ENCODE data around the gene ADCY7.

Gene ADCY7

DNA sequence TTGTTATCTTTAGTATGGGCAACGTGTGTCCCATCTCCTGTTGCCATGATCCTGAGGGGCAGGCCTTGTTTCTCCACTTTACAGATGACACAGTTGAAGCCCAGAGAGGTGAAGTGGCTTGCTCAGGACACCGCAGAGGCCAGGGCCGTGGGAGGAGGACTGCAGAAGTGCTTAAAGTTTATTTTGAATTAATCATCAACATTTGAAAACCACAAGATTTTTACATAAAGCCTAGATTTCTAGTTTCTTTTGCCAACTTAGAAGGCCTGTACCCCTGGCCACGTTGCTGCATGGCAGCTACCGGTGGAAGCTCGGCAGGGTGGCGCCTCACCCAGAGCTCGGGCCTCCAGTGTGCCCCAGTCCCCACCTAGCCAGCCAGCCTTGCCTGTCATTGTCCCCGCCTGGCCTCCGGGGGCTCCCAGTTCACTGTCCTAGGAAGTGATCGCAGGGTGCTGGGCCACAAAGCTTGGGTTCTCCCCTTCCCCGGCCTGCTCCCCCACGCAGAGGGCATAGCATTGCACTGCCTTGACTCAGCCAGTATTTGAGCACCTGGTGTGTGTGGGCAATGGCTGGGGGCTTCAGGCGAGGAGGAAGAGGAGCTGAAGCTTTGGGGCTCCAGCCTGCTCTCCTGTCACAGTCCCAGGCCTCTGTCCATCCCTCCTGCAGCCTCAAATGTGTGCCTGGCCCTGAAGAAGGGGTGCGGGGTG, 14.8 kb upstream of the ADCY7 start (continued):
- no peak for TF ChIP-seq ARNTL (CRISPR knock-in tag; IDR thresholded peaks at IDR 0.05; ENCODE audit: borderline replicate concordance, low read depth)
- no peak for TF ChIP-seq ZFP30 (CRISPR knock-in tag; IDR thresholded peaks at IDR 0.05)
- no peak for TF ChIP-seq ZFP3 (CRISPR knock-in tag; IDR thresholded peaks at IDR 0.05)

DNA sequence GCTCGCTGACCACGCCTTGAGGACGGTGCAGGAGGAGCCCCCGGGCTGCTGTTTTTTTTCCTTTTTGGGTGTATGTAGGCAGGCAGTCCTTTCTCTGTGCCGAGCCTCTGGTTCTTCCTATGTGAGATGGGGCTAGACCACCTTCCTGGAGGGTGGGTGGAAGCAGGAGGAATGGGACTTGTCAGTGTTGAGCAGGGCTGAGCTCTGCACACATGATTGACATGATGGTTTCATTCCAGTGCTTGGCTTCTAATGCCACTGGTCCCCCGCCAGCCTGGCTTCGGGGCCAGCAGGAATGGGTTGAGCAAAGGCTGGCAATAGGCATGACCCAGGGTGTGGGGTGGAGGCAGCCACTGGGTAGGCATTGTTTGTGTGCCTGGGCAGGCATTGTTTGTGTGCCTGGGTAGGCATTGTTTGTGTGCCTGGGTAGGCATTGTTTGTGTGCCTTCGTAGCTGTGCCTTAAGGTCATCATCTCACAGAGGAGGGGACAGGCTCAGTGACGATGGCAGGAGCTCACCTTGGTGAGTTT, 14.2 kb upstream of the ADCY7 start:
- TF ChIP-seq, protein P1, sequence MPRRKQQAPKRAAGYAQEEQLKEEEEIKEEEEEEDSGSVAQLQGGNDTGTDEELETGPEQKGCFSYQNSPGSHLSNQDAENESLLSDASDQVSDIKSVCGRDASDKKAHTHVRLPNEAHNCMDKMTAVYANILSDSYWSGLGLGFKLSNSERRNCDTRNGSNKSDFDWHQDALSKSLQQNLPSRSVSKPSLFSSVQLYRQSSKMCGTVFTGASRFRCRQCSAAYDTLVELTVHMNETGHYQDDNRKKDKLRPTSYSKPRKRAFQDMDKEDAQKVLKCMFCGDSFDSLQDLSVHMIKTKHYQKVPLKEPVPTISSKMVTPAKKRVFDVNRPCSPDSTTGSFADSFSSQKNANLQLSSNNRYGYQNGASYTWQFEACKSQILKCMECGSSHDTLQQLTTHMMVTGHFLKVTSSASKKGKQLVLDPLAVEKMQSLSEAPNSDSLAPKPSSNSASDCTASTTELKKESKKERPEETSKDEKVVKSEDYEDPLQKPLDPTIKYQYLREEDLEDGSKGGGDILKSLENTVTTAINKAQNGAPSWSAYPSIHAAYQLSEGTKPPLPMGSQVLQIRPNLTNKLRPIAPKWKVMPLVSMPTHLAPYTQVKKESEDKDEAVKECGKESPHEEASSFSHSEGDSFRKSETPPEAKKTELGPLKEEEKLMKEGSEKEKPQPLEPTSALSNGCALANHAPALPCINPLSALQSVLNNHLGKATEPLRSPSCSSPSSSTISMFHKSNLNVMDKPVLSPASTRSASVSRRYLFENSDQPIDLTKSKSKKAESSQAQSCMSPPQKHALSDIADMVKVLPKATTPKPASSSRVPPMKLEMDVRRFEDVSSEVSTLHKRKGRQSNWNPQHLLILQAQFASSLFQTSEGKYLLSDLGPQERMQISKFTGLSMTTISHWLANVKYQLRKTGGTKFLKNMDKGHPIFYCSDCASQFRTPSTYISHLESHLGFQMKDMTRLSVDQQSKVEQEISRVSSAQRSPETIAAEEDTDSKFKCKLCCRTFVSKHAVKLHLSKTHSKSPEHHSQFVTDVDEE (CRISPR knock-in tag; IDR thresholded peaks at IDR 0.05): no peak
- TF ChIP-seq ZNF565 (CRISPR knock-in tag; conservative IDR thresholded peaks at IDR 0.05; ENCODE audit: low read depth): no peak
- TF ChIP-seq, protein P2, sequence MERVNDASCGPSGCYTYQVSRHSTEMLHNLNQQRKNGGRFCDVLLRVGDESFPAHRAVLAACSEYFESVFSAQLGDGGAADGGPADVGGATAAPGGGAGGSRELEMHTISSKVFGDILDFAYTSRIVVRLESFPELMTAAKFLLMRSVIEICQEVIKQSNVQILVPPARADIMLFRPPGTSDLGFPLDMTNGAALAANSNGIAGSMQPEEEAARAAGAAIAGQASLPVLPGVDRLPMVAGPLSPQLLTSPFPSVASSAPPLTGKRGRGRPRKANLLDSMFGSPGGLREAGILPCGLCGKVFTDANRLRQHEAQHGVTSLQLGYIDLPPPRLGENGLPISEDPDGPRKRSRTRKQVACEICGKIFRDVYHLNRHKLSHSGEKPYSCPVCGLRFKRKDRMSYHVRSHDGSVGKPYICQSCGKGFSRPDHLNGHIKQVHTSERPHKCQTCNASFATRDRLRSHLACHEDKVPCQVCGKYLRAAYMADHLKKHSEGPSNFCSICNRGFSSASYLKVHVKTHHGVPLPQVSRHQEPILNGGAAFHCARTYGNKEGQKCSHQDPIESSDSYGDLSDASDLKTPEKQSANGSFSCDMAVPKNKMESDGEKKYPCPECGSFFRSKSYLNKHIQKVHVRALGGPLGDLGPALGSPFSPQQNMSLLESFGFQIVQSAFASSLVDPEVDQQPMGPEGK (CRISPR knock-in tag; IDR thresholded peaks at IDR 0.05; ENCODE audit: borderline replicate concordance): no peak
- TF ChIP-seq TOX (CRISPR knock-in tag; IDR thresholded peaks at IDR 0.05; ENCODE audit: borderline replicate concordance): no peak
- TF ChIP-seq ZNF8 (CRISPR knock-in tag; IDR thresholded peaks at IDR 0.05): no peak
- no peak for TF ChIP-seq PPARA (CRISPR knock-in tag; IDR thresholded peaks at IDR 0.05; ENCODE audit: borderline replicate concordance)
- TF ChIP-seq GLIS3 (CRISPR knock-in tag; IDR thresholded peaks at IDR 0.05): no peak
- TF ChIP-seq, protein P3, sequence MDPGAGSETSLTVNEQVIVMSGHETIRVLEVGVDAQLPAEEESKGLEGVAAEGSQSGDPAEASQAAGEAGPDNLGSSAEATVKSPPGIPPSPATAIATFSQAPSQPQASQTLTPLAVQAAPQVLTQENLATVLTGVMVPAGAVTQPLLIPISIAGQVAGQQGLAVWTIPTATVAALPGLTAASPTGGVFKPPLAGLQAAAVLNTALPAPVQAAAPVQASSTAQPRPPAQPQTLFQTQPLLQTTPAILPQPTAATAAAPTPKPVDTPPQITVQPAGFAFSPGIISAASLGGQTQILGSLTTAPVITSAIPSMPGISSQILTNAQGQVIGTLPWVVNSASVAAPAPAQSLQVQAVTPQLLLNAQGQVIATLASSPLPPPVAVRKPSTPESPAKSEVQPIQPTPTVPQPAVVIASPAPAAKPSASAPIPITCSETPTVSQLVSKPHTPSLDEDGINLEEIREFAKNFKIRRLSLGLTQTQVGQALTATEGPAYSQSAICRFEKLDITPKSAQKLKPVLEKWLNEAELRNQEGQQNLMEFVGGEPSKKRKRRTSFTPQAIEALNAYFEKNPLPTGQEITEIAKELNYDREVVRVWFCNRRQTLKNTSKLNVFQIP (CRISPR knock-in tag; IDR thresholded peaks at IDR 0.05; ENCODE audit: borderline replicate concordance, low read depth): no peak
- TF ChIP-seq, protein P4, sequence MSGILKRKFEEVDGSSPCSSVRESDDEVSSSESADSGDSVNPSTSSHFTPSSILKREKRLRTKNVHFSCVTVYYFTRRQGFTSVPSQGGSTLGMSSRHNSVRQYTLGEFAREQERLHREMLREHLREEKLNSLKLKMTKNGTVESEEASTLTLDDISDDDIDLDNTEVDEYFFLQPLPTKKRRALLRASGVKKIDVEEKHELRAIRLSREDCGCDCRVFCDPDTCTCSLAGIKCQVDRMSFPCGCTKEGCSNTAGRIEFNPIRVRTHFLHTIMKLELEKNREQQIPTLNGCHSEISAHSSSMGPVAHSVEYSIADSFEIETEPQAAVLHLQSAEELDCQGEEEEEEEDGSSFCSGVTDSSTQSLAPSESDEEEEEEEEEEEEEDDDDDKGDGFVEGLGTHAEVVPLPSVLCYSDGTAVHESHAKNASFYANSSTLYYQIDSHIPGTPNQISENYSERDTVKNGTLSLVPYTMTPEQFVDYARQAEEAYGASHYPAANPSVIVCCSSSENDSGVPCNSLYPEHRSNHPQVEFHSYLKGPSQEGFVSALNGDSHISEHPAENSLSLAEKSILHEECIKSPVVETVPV (CRISPR knock-in tag; IDR thresholded peaks at IDR 0.05): no peak
- TF ChIP-seq TCF4 (CRISPR knock-in tag; IDR thresholded peaks at IDR 0.05; ENCODE audit: borderline replicate concordance): no peak
- TF ChIP-seq ZNF70 (CRISPR knock-in tag; IDR thresholded peaks at IDR 0.05): no peak
- TF ChIP-seq ARNTL (CRISPR knock-in tag; IDR thresholded peaks at IDR 0.05; ENCODE audit: borderline replicate concordance, low read depth): no peak
- no peak for TF ChIP-seq CSDC2 (CRISPR knock-in tag; IDR thresholded peaks at IDR 0.05)
- no peak for ATAC-seq

DNA sequence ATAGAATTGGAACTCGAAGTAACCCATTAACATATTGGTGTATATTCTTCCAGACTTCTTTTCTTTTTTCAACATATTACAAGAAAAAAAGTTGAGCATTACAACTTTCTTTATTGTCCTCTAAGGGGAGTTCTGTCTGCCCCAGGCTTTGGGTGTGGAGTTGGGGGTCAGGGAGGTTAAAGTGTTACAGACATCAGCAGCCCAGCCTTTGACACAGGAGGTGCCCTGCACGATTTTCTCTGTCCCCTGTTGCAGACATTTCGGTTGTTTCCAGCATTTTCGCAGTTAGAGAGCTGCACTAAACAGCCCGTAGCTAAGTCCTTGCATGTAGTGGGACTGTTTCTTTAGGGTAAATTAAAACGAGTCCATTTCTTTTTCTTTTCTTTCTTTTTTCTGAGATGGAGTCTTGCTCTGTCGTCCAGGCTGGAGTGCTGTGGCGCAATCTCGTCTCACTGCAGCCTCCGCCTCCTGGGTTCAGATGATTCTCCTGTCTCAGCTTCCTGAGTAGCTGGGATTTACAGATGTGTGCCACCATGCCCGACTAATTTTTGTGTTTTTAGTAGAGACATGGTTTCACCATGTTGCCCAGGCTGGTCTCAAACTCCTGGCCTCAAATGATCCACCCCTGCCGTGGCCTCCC, 13.4 kb upstream of the ADCY7 start:
- no peak for ATAC-seq
- TF ChIP-seq ZFP3 (CRISPR knock-in tag; IDR thresholded peaks at IDR 0.05) (no peak), RARB (CRISPR knock-in tag; IDR thresholded peaks at IDR 0.05) (no peak), ESRRG (CRISPR knock-in tag; IDR thresholded peaks at IDR 0.05) (no peak), ZNF565 (CRISPR knock-in tag; conservative IDR thresholded peaks at IDR 0.05; ENCODE audit: low read depth) (no peak), GLIS3 (CRISPR knock-in tag; IDR thresholded peaks at IDR 0.05) (no peak), CSDC2 (CRISPR knock-in tag; IDR thresholded peaks at IDR 0.05) (no peak), PPARA (CRISPR knock-in tag; IDR thresholded peaks at IDR 0.05; ENCODE audit: borderline replicate concordance) (no peak), OSR1 (CRISPR knock-in tag; IDR thresholded peaks at IDR 0.05) (no peak), ZC3H10 (CRISPR knock-in tag; IDR thresholded peaks at IDR 0.05) (no peak), BACH2 (CRISPR knock-in tag; IDR thresholded peaks at IDR 0.05; ENCODE audit: borderline replicate concordance) (no peak)
- TF ChIP-seq, protein P5, sequence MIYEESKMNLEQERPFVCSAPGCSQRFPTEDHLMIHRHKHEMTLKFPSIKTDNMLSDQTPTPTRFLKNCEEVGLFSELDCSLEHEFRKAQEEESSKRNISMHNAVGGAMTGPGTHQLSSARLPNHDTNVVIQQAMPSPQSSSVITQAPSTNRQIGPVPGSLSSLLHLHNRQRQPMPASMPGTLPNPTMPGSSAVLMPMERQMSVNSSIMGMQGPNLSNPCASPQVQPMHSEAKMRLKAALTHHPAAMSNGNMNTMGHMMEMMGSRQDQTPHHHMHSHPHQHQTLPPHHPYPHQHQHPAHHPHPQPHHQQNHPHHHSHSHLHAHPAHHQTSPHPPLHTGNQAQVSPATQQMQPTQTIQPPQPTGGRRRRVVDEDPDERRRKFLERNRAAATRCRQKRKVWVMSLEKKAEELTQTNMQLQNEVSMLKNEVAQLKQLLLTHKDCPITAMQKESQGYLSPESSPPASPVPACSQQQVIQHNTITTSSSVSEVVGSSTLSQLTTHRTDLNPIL (CRISPR knock-in tag; IDR thresholded peaks at IDR 0.05; ENCODE audit: low read depth): no peak
- TF ChIP-seq, protein P4 (CRISPR knock-in tag; IDR thresholded peaks at IDR 0.05): no peak
- TF ChIP-seq, protein P1 (CRISPR knock-in tag; IDR thresholded peaks at IDR 0.05): no peak

All from SK-N-SH treated with all-trans-retinoic acid at 6 μM for 48 hours (cell line).